Measurements from ENCODE around the gene SEC14L6. TPM values are rescaled to one million over a fixed set of nuclear protein-coding genes. Genes with fewer than 3 reads are reported as not detected.
"Not testable (repeated sequence)": the region's sequence is repeated elsewhere in the genome, so short reads cannot be mapped to it uniquely, and the experiment has no call there.

Gene SEC14L6
- 1 to 10 TPM in 3 of 4 donors, not detected in 1; 1.2 to 1.5 (median 1.4) TPM for total RNA-seq

GRCh38 chr22:30546616-30547015 is at the start of gene SEC14L6:
Gene SEC14L6, minus strand, starts transcription at chr22:30546741. Its CDS starts 59 bp downstream, at chr22:30546682.
- intact Hi-C loops (cut with DNase I), result no loop called here
- Histone ChIP-seq H3K27ac (replicated peaks in 1 of 4) (no peak within 1 kb of the TSS), H3K4me1 (peaks cover 5 to 14% (median 12%) of the 10 kb centered on the region in 4 donors), H3K36me3 (no peaks in the 10 kb centered on the region), H3K9me3 (no peaks in the 10 kb centered on the region), H3K4me3 (no peak within 1 kb of the TSS), H3K27me3 (peaks cover 4 to 65% (median 5%) of the 10 kb centered on the region in 4 donors)
- DNase-seq (ENCODE audit: extremely low spot score), result no peak
- 75% methylated on average over 7 of the region's 7 CpGs for WGBS
- TF ChIP-seq POLR2A (IDR thresholded peaks at IDR 0.05; ENCODE audit: low read depth) (no peak), EP300 (IDR thresholded peaks at IDR 0.05) (no peak), CTCF (IDR thresholded peaks at IDR 0.05) (no peak), POLR2AphosphoS5 (IDR thresholded peaks at IDR 0.05) (no peak)

GRCh38 chr22:30596199-30596598 is 49.7 kb upstream of the SEC14L6 start:
- peaks cover 0 to 8% (median 6%) of the 10 kb centered on the region in 4 donors for H3K4me1 ChIP-seq
- TF ChIP-seq POLR2A (IDR thresholded peaks at IDR 0.05; ENCODE audit: low read depth) (no peak), POLR2AphosphoS5 (IDR thresholded peaks at IDR 0.05) (no peak), CTCF (IDR thresholded peaks at IDR 0.05) (no peak), EP300 (IDR thresholded peaks at IDR 0.05) (no peak)
- peaks cover 0 to 6% (median 0%) of the 10 kb centered on the region in 4 donors for H3K27me3 ChIP-seq
- no peak overlapping the region for H3K27ac ChIP-seq (replicated peaks in 1 of 4)
- no peaks in the 10 kb centered on the region for H3K36me3 ChIP-seq
- 64% methylated on average over 2 of the region's 2 CpGs for WGBS
- H3K4me3 ChIP-seq, result no peak overlapping the region
- intact Hi-C loops (cut with DNase I), result no loop called here
- no peak for DNase-seq (ENCODE audit: extremely low spot score)
- no peaks in the 10 kb centered on the region for H3K9me3 ChIP-seq

- DNase-seq (ENCODE audit: extremely low spot score); H3K27me3 ChIP-seq; intact Hi-C loops (cut with DNase I); H3K9me3 ChIP-seq: not testable (repeated sequence)
- H3K36me3 ChIP-seq, result peaks cover 17 to 25% (median 19%) of the 10 kb centered on the region in 4 donors
- 41% methylated on average over 18 of the region's 18 CpGs for WGBS
- peak overlapping the region; percentile 72 to 85 (median 76) for H3K4me3 ChIP-seq
- peaks cover 15 to 25% (median 22%) of the 10 kb centered on the region in 4 donors for H3K4me1 ChIP-seq
- H3K27ac ChIP-seq (replicated peaks in 1 of 4), result peak overlapping the region in 3 of 4 donors; percentile 77 to 84 (median 84)
Measured at GRCh38 chr22:30592360-30592713, 45.8 kb upstream of the SEC14L6 start.

GRCh38 chr22:30591588-30592359 is 45.2 kb upstream of the SEC14L6 start, which contains the start of gene PES1:
Gene PES1, minus strand, starts transcription at chr22:30591910. Its CDS starts 77 bp downstream, at chr22:30591833.
- Histone ChIP-seq H3K4me1 (peaks cover 15 to 25% (median 22%) of the 10 kb centered on the region in 4 donors), H3K27me3 (peaks cover 0 to 6% (median 0%) of the 10 kb centered on the region in 4 donors), H3K9me3 (no peaks in the 10 kb centered on the region), H3K27ac (replicated peaks in 1 of 4) (peak within 1 kb of the TSS; percentile 70 to 84 (median 80)), H3K36me3 (peaks cover 22 to 31% (median 24%) of the 10 kb centered on the region in 4 donors), H3K4me3 (peak within 1 kb of the TSS; percentile 72 to 85 (median 76))
- intact Hi-C loops (cut with DNase I), result no loop called here
- peak; percentile 98 for DNase-seq (ENCODE audit: extremely low spot score)
- no peak for TF ChIP-seq EP300 (IDR thresholded peaks at IDR 0.05)
- TF ChIP-seq POLR2AphosphoS5 (IDR thresholded peaks at IDR 0.05), result peak; percentile 76 to 95
- TF ChIP-seq CTCF (IDR thresholded peaks at IDR 0.05), result no peak
- peak; percentile 25 for TF ChIP-seq POLR2A (IDR thresholded peaks at IDR 0.05; ENCODE audit: low read depth)
- WGBS, result under 1% methylated on average over 48 of the region's 49 CpGs

GRCh38 chr22:30591191-30591587 is 44.6 kb upstream of the SEC14L6 start:
- no peaks in the 10 kb centered on the region for H3K9me3 ChIP-seq
- 14% methylated on average over 7 of the region's 14 CpGs for WGBS
- H3K27ac ChIP-seq (replicated peaks in 1 of 4), result peak overlapping the region; percentile 70 to 84 (median 80)
- intact Hi-C loops (cut with DNase I), result no loop called here
- peak overlapping the region; percentile 72 to 85 (median 76) for H3K4me3 ChIP-seq
- peaks cover 0 to 6% (median 0%) of the 10 kb centered on the region in 4 donors for H3K27me3 ChIP-seq
- no peak for TF ChIP-seq POLR2A (IDR thresholded peaks at IDR 0.05; ENCODE audit: low read depth)
- TF ChIP-seq CTCF (IDR thresholded peaks at IDR 0.05), result no peak
- no peak for TF ChIP-seq POLR2AphosphoS5 (IDR thresholded peaks at IDR 0.05)
- no peak for TF ChIP-seq EP300 (IDR thresholded peaks at IDR 0.05)
- H3K36me3 ChIP-seq, result peaks cover 28 to 37% (median 30%) of the 10 kb centered on the region in 4 donors
- DNase-seq (ENCODE audit: extremely low spot score), result no peak
- peaks cover 15 to 25% (median 22%) of the 10 kb centered on the region in 4 donors for H3K4me1 ChIP-seq

Measured in esophagus muscularis mucosa (tissue), 4 donors.